ENCODE measurements around the gene RAMP1.

RAMP1 gene

DNA sequence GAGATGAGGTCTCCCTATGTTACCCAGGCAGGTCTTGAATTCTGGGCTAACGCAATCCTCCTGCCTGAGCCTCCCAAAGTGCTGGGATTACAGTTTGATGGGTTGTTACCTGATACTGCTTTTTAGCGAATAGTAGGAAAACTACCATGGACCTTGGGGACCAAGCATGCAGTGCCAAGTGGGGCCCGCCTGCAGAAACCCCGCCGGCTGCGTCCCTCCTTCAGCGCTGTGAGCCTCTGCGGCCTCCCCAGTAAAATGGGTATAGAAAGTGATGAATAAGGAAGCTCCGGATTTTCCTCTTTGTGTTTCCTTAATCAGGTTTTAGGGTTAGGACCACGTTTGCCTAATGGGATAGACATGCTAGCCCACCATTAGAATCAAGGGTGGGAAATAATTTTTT lies 30.4 kb downstream of the RAMP1 start:
- DNase-seq (ENCODE audit: low read depth) = no peak
- no peak overlapping the region for H3K4me3 ChIP-seq (ENCODE audit: low read depth, low read length)

DNA sequence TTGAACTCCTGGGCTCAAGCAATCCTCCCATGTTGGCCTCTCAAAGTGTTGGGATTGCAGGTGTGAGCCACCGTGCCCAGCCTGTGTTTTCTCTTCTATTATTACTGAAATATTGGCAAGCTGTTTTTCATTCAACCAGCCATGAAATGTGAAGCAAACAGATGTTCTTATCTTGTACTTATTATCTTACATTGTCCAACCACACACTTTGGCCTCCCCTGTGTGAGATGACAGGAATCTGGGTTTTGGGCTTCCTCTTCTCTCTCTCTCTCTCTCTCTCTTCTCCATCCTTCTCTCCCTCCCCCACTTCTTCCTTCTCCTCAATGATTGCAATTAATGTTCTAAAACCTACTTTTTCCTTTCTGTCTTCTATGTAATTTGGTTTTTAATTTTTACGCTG lies 33.1 kb downstream of the RAMP1 start:
- no peak overlapping the region for H3K4me3 ChIP-seq (ENCODE audit: low read depth, low read length)
- no peak for DNase-seq (ENCODE audit: low read depth)

DNA sequence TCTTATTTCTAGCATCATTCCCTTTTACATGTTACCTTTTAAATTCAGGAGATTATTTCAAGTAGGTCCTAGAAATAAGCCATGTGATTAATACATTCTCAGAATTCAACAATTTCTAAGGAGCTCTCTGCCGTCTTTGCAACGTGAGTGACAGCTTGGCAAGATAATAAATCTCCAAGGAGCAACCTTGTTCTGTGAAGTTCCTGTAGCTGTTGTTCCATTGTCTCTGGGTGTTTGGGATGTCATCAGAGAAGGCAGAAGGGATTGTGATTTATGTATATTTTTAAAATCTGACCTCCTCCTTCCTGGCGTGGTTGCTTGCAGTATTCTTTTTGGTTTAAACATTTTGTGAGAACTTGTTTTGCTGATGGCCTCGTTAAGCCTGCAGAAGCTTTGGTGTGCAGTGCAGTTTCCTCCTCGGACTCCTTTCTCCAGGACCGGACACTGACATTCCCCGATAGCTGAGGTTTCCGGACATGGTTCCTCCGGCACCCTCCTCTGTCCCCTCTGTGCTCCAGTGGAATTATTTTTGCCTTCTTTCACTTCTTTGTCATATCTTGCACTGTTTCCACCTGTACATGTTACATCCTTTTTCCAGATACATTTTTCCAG lies 33.7 kb downstream of the RAMP1 start:
- no peak overlapping the region for H3K4me3 ChIP-seq (ENCODE audit: low read depth, low read length)
- DNase-seq (ENCODE audit: low read depth) = no peak

DNA sequence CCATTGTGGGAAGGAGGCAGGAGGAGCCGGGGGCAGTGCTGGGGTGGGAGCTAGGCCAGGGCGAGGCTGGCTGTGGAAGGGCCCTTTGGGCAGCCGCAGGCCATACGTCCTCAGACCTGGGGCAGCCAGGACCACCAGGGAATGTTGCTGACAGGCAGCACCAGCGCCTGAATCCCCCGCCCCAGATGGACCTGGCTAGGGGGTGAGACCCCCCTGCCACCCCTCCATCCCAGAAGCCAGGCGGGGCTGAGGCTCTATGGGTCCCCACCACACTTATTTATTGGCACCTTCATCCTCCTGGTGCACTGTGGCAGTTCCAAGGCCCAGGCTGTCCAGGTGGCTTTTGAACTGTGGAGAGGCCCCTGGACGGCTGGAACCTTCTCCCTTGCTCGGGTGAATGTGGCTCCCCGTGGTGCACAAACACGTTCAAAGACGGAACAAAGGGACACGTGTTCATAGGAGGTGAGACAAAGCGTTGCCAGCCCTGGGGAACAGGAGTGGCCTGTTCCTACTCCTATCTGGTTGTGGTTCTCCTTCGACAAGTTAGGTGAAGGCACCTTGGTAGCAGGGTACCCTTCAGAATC lies 35.1 kb downstream of the RAMP1 start:
- no peak overlapping the region for H3K4me3 ChIP-seq (ENCODE audit: low read depth, low read length)
- no peak for DNase-seq (ENCODE audit: low read depth)

GRCh38 chr2:237894986-237895543 lies 35.6 kb downstream of the RAMP1 start:
- no peak for DNase-seq (ENCODE audit: low read depth)
- H3K4me3 ChIP-seq (ENCODE audit: low read depth, low read length) = no peak overlapping the region

DNA sequence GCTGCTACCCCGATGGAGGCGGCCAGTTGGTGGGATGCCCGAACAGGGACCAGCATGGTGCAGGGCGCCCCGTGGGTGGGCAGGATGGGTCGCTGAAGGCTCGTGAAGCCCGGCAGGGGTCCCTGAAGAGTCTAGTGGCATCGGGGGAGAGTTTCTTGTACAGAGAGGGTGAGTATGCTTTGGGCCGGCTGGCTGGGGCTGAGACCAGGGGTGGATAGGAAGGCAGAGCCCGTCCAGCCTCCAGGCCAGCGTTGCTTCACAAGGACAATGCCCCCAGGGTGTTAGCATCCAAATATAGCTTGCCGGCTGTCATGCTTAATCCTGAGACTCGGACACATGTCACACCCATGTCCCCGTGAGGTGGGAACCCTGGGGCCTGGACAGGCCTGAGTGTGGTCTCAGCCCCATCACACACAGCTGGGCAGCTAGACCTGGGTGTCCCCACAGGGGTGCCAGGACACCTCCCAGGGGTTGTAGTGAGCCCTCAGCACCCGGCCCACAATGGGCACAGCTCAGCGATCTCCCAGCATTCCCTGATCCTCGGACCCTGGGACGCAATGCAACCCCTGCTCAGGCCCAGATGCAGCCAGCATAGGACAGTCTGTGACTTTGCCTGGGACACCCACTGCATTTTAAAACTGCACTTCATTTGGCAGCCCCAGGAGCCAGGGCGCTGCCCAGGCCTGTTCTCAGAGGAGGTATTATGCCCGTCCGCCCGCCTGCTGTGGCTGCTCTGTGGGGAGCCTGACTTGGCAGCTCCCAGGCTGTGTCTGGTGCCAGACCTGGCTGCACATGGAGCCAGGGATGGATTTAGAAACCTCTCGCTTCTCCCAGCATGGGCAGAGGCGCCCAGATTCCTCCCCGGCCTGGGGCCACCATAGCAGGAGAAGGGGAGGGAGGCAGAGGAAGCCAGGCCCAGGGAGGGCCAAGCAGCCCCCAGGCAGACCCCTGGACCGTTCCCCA lies 36.4 kb downstream of the RAMP1 start:
- no peak overlapping the region for H3K4me3 ChIP-seq (ENCODE audit: low read depth, low read length)
- DNase-seq (ENCODE audit: low read depth) = no peak

DNA sequence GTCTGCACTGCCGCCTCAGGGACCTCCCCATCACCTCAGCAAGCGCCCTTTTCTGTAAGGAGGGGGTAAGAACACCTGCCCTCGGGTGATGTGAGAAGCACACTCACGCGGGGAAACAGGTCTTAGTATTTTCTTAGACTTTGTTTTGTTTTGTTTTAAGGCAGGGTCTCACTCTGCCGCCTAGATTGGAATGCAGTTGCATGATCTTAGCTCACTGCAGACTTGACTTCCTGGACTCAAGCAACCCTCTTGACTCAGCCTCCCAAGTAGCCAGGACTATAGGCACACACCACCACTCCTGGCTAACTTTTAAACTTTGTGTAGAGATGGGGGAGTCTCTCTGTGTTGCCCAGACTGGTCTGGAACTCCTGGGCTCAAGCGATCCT lies 37.1 kb downstream of the RAMP1 start:
- no peak overlapping the region for H3K4me3 ChIP-seq (ENCODE audit: low read depth, low read length)
- DNase-seq (ENCODE audit: low read depth) = no peak

GRCh38 chr2:237896956-237897355 lies 37.5 kb downstream of the RAMP1 start:
- DNase-seq (ENCODE audit: low read depth) = no peak
- no peak overlapping the region for H3K4me3 ChIP-seq (ENCODE audit: low read depth, low read length)

DNA sequence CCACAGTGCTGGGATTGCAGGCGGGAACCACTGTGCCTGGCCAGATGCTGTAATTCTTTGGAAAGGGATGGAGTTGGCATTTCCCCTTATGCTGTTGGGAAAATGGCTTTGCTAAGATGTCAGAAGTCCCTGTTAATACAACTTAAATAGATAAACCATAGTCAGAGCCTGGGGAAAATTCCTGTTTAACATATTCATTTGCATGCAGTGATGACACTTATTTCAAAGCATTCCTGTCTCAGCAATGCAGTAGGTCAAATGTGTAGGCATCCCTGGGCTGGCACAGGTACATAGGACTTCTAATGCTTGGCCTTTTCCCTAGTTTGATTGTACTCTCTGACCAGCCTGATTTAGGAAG lies 38.6 kb downstream of the RAMP1 start:
- DNase-seq (ENCODE audit: low read depth) = no peak
- H3K4me3 ChIP-seq (ENCODE audit: low read depth, low read length) = no peak overlapping the region

- no peak for DNase-seq (ENCODE audit: low read depth)
- no peak overlapping the region for H3K4me3 ChIP-seq (ENCODE audit: low read depth, low read length)
These were observed 41.7 kb downstream of the RAMP1 start for GRCh38 chr2:237900891-237901831.

GRCh38 chr2:237901932-237902850 lies 42.8 kb downstream of the RAMP1 start:
- no peak overlapping the region for H3K4me3 ChIP-seq (ENCODE audit: low read depth, low read length)
- no peak for DNase-seq (ENCODE audit: low read depth)

- DNase-seq (ENCODE audit: low read depth) = peak; percentile 81
These were observed 45.6 kb downstream of the RAMP1 start for GRCh38 chr2:237904831-237905599.

GRCh38 chr2:237907144-237907543 lies 47.7 kb downstream of the RAMP1 start:
- H3K4me3 ChIP-seq (ENCODE audit: low read depth, low read length) = no peak overlapping the region
- no peak for DNase-seq (ENCODE audit: low read depth)

More at GRCh38 chr2:237904831-237905599, 45.6 kb downstream of the RAMP1 start:
- no peak overlapping the region for H3K4me3 ChIP-seq (ENCODE audit: low read depth, low read length)

GRCh38 chr2:237909075-237909695 lies 49.8 kb downstream of the RAMP1 start:
- no peak overlapping the region for H3K4me3 ChIP-seq (ENCODE audit: low read depth, low read length)
- DNase-seq (ENCODE audit: low read depth) = no peak

- no peak for DNase-seq (ENCODE audit: low read depth)
- H3K4me3 ChIP-seq (ENCODE audit: low read depth, low read length) = no peak overlapping the region
These were observed 50.5 kb downstream of the RAMP1 start for GRCh38 chr2:237909801-237910475.

DNA sequence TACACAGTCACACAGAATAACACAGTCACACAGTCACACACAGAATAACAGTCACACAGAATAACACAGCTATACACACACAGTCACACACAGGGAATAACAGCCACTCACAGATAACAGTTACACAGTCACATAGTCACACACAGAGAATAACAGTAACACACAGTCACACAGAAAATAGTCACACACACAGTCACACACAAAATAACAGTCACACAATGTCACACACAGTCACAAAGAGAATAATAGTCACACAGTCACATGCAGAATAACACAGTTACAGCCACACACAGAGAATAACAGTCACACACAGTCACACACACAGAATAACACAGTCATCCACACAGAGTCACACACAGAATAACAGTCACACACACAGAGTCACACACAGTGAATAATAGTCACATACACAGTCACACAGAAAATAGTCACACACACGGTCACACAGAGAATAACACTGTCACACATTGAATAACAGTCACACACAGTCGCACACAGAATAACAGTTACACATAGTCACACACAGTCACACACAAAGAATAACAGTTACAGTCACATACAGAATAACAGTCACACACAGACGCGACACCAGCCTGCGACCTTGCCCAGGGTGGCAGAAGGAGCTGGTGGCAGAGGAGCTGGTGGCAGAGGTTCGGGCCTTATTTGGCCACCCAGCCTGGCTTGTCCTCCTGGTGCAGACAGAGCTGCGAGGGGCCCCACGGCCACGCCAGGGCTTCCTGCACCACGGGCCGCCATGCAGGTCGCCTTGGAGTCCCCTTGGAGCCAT lies 51.3 kb downstream of the RAMP1 start:
- DNase-seq (ENCODE audit: low read depth) = no peak
- H3K4me3 ChIP-seq (ENCODE audit: low read depth, low read length) = no peak overlapping the region
